Effector memory CD4-positive, alpha-beta T cell (primary cell): ENCODE results near the gene SORCS2.

Experiments
- DNase-seq, 3 donors: peaks; one replicate each; pipeline ENCODE4 v3.0.0-alpha.2; 2020
- H3K27ac ChIP-seq: 2 replicates; pipeline ENCODE4 v1.7.0; 2013; ENCODE audit warnings: mild to moderate bottlenecking, low read length, moderate library complexity; ENCODE audit not compliant: insufficient read depth, poor library complexity, severe bottlenecking
- H3K27me3 ChIP-seq: replicated peaks from 2 replicates; pipeline ENCODE4 v1.7.0; 2013; ENCODE audit warnings: mild to moderate bottlenecking, low read length; ENCODE audit not compliant: insufficient read depth, control insufficient read depth, poor library complexity, severe bottlenecking
- H3K36me3 ChIP-seq: 2 replicates; pipeline ENCODE4 v1.7.0; 2013; ENCODE audit warnings: mild to moderate bottlenecking, low read length, moderate library complexity; ENCODE audit not compliant: control insufficient read depth, insufficient read depth
- H3K4me1 ChIP-seq: 2 replicates; pipeline ENCODE4 v1.7.0; 2013; ENCODE audit warnings: low read length, mild to moderate bottlenecking; ENCODE audit not compliant: control insufficient read depth, insufficient read depth, poor library complexity, severe bottlenecking
- H3K4me3 ChIP-seq: 2 replicates; pipeline ENCODE4 v1.7.0; 2013; ENCODE audit warnings: low read length, low read depth, mild to moderate bottlenecking; ENCODE audit not compliant: insufficient read depth, poor library complexity, severe bottlenecking
- H3K9me3 ChIP-seq: 2 replicates; pipeline ENCODE4 v1.7.0; 2013; ENCODE audit warnings: mild to moderate bottlenecking, low read length, moderate library complexity; ENCODE audit not compliant: control insufficient read depth

Gene SORCS2

GRCh38 chr4:7358100-7358735 lies 165.9 kb downstream of the SORCS2 start:
- Histone ChIP-seq H3K9me3 (no peaks in the 10 kb centered on the region), H3K4me1 (no peaks in the 10 kb centered on the region), H3K4me3 (no peak overlapping the region), H3K36me3 (no peaks in the 10 kb centered on the region), H3K27me3 (no peaks in the 10 kb centered on the region), H3K27ac (no peak overlapping the region)
- no peak for DNase-seq

- no peaks in the 10 kb centered on the region for H3K36me3 ChIP-seq
- H3K4me3 ChIP-seq: no peak overlapping the region
- H3K27ac ChIP-seq: no peak overlapping the region
- H3K4me1 ChIP-seq: no peaks in the 10 kb centered on the region
- no peak for DNase-seq
- no peaks in the 10 kb centered on the region for H3K9me3 ChIP-seq
- no peaks in the 10 kb centered on the region for H3K27me3 ChIP-seq
Observed at GRCh38 chr4:7359400-7360062, 167.2 kb downstream of the SORCS2 start.

- Histone ChIP-seq H3K4me3 (no peak overlapping the region), H3K4me1 (no peaks in the 10 kb centered on the region), H3K27me3 (no peaks in the 10 kb centered on the region)
Observed at GRCh38 chr4:7360806-7361205, 168.5 kb downstream of the SORCS2 start.

GRCh38 chr4:7361280-7361895 lies 169.1 kb downstream of the SORCS2 start:
- H3K9me3 ChIP-seq: no peaks in the 10 kb centered on the region
- no peaks in the 10 kb centered on the region for H3K36me3 ChIP-seq
- H3K4me1 ChIP-seq: no peaks in the 10 kb centered on the region
- H3K27me3 ChIP-seq: no peaks in the 10 kb centered on the region
- H3K27ac ChIP-seq: no peak overlapping the region
- no peak for DNase-seq
- no peak overlapping the region for H3K4me3 ChIP-seq

More at GRCh38 chr4:7360806-7361205, 168.5 kb downstream of the SORCS2 start:
- Histone ChIP-seq H3K9me3 (no peaks in the 10 kb centered on the region), H3K27ac (no peak overlapping the region), H3K36me3 (no peaks in the 10 kb centered on the region)
- DNase-seq: no peak

GRCh38 chr4:7362341-7362740 lies 170.0 kb downstream of the SORCS2 start:
- Histone ChIP-seq H3K27me3 (no peaks in the 10 kb centered on the region), H3K4me1 (no peaks in the 10 kb centered on the region)

GRCh38 chr4:7362862-7363430 lies 170.6 kb downstream of the SORCS2 start:
- Histone ChIP-seq H3K27me3 (peaks cover 3% of the 10 kb centered on the region), H3K4me3 (no peak overlapping the region), H3K4me1 (no peaks in the 10 kb centered on the region), H3K27ac (no peak overlapping the region), H3K9me3 (no peaks in the 10 kb centered on the region), H3K36me3 (no peaks in the 10 kb centered on the region)
- no peak for DNase-seq

More at GRCh38 chr4:7362341-7362740, 170.0 kb downstream of the SORCS2 start:
- no peak overlapping the region for H3K4me3 ChIP-seq
- H3K27ac ChIP-seq: no peak overlapping the region
- no peaks in the 10 kb centered on the region for H3K9me3 ChIP-seq
- no peak for DNase-seq
- no peaks in the 10 kb centered on the region for H3K36me3 ChIP-seq

GRCh38 chr4:7364979-7365378 lies 172.6 kb downstream of the SORCS2 start:
- no peaks in the 10 kb centered on the region for H3K9me3 ChIP-seq
- no peak overlapping the region for H3K4me3 ChIP-seq
- no peaks in the 10 kb centered on the region for H3K4me1 ChIP-seq
- H3K36me3 ChIP-seq: no peaks in the 10 kb centered on the region
- DNase-seq: no peak
- H3K27me3 ChIP-seq: peaks cover 3% of the 10 kb centered on the region
- no peak overlapping the region for H3K27ac ChIP-seq

GRCh38 chr4:7365462-7366179 lies 173.3 kb downstream of the SORCS2 start:
- H3K4me3 ChIP-seq: no peak overlapping the region
- no peaks in the 10 kb centered on the region for H3K4me1 ChIP-seq
- H3K36me3 ChIP-seq: no peaks in the 10 kb centered on the region
- DNase-seq: no peak
- H3K27ac ChIP-seq: no peak overlapping the region
- peaks cover 3% of the 10 kb centered on the region for H3K27me3 ChIP-seq
- H3K9me3 ChIP-seq: no peaks in the 10 kb centered on the region

- no peaks in the 10 kb centered on the region for H3K9me3 ChIP-seq
- no peaks in the 10 kb centered on the region for H3K4me1 ChIP-seq
- H3K27ac ChIP-seq: no peak overlapping the region
- no peak for DNase-seq
- peaks cover 3% of the 10 kb centered on the region for H3K27me3 ChIP-seq
- no peaks in the 10 kb centered on the region for H3K36me3 ChIP-seq
- no peak overlapping the region for H3K4me3 ChIP-seq
Observed at GRCh38 chr4:7366180-7366945, 174.0 kb downstream of the SORCS2 start.
